HCT116 (cell line): ENCODE measurements around the gene MARVELD1. TPM values are rescaled to one million over a fixed set of nuclear protein-coding genes. Genes with fewer than 3 reads are reported as not detected.

Experiments used
- ATAC-seq: fragments of 200-7000 bp; cut with Tn5 transposase; 2 replicates; pipeline ENCODE4 v1.9.1; 2020; ENCODE audit warnings: mild to moderate bottlenecking, moderate library complexity
- BruUV-seq: library from RNA; stranded (reverse); fragments of 400-500 nt; replicated peaks from 2 replicates; lab custom pipeline; 2021; lab: Mats Ljungman, UMichigan
- CTCF ChIA-PET: fragments of 300-600 bp; sonication (Branson Sonifier 250); formaldehyde crosslinking; loops from one replicate; lab custom pipeline; 2021; ENCODE audit warnings: antibody characterized with exemption; lab: Charles Lee
- POLR2A ChIA-PET: fragments of 300-600, 350-600 bp; sonication (Branson Sonifier 250); formaldehyde crosslinking; loops from one replicate; lab custom pipeline; 2021; ENCODE audit warnings: antibody characterized with exemption; lab: Charles Lee
- RAD21 ChIA-PET, 2 experiments: fragments of 300-600 bp; sonication (Branson Sonifier 250); formaldehyde crosslinking; loops; one replicate each; lab custom pipeline; 2023; ENCODE audit warnings: low total read pairs in 2 of 2; ENCODE audit not compliant: uncharacterized antibody in 2 of 2, unreplicated experiment in 2 of 2, low non-redundant PET in 1 of 2; lab: Charles Lee
- DNase-seq: peaks from one replicate; pipeline ENCODE4 v3.0.0-alpha.2; 2010; ENCODE audit warnings: low read depth, low spot score
- H2AFZ ChIP-seq: fragments of 200-600 bp; shearing (Covaris generic), sonication (generic); 2 replicates; pipeline ENCODE4 v1.6.1; 2017; ENCODE audit warnings: low read depth, mixed run types, mixed read lengths, antibody characterized with exemption, low read length; ENCODE audit not compliant: poor library complexity, severe bottlenecking
- H3K27ac ChIP-seq: 2 replicates; pipeline ENCODE4 v1.5.1; 2012; ENCODE audit warnings: low read depth, low read length
- H3K27me3 ChIP-seq: fragments of 200-600 bp; sonication (generic); 2 replicates; pipeline ENCODE4 v1.6.1; 2016; ENCODE audit warnings: mixed run types, low read length, mixed read lengths; ENCODE audit not compliant: insufficient read depth
- H3K36me3 ChIP-seq, 2 experiments: fragments of 200-500 bp in 1 of 2; fragments of 200-600 bp in 1 of 2; sonication (Bioruptor generic) in 1 of 2; sonication (generic) in 1 of 2; 2 replicates each; pipeline versions ENCODE4 v1.5.1 to v1.6.1; 2014 to 2016; ENCODE audit warnings: low read length in 2 of 2, inconsistent platforms in 1 of 2, mixed read lengths in 1 of 2, mixed run types in 1 of 2; ENCODE audit not compliant: insufficient read depth in 2 of 2, control insufficient read depth in 1 of 2
- H3K4me1 ChIP-seq, 2 experiments: fragments of 200-600 bp in 1 of 2; sonication (generic) in 1 of 2; 2 replicates each; pipeline versions ENCODE4 v1.5.1 to v1.6.1; 2012 to 2017; ENCODE audit warnings: low read length in 2 of 2, inconsistent platforms in 1 of 2, mild to moderate bottlenecking in 1 of 2, mixed read lengths in 1 of 2, mixed run types in 1 of 2, moderate library complexity in 1 of 2; ENCODE audit not compliant: insufficient read depth in 2 of 2, control insufficient read depth in 1 of 2
- H3K4me2 ChIP-seq: fragments of 200-600 bp; sonication (generic); 2 replicates; pipeline ENCODE4 v1.6.1; 2017; ENCODE audit warnings: mixed run types, low read length, mixed read lengths
- H3K4me3 ChIP-seq, 2 experiments: fragments of 200-600 bp in 1 of 2; sonication (generic) in 1 of 2; replicated peaks in 1 of 2; 2 replicates each; pipeline ENCODE4 v1.5.1; 2011 to 2016; ENCODE audit warnings: low read length in 2 of 2, control low read depth in 1 of 2, low read depth in 1 of 2, mild to moderate bottlenecking in 1 of 2, mixed read lengths in 1 of 2, mixed run types in 1 of 2
- H3K79me2 ChIP-seq: fragments of 200-600 bp; sonication (generic); 2 replicates; pipeline ENCODE4 v1.6.1; 2017; ENCODE audit warnings: mild to moderate bottlenecking, mixed run types, low read length, moderate library complexity, mixed read lengths; ENCODE audit not compliant: insufficient read depth
- H3K9ac ChIP-seq: fragments of 200-600 bp; sonication (generic); 2 replicates; pipeline ENCODE4 v1.6.1; 2016; ENCODE audit warnings: low read length, mixed read lengths
- H3K9me2 ChIP-seq: fragments of 200-600 bp; sonication (generic), shearing (Covaris generic); 2 replicates; pipeline ENCODE4 v1.6.1; 2017; ENCODE audit warnings: mixed run types, mild to moderate bottlenecking, moderate library complexity; ENCODE audit not compliant: insufficient read depth
- H3K9me3 ChIP-seq, 2 experiments: fragments of 200-500 bp in 1 of 2; fragments of 200-600 bp in 1 of 2; sonication (Bioruptor generic) in 1 of 2; sonication (generic) in 1 of 2; 2 replicates each; pipeline ENCODE4 v1.6.1; 2014 to 2017; ENCODE audit warnings: low read length in 2 of 2, mixed read lengths in 2 of 2, inconsistent platforms in 1 of 2, low read depth in 1 of 2, mild to moderate bottlenecking in 1 of 2, mixed run types in 1 of 2, moderate library complexity in 1 of 2; ENCODE audit not compliant: control insufficient read depth in 1 of 2, insufficient read depth in 1 of 2
- H4K20me1 ChIP-seq: fragments of 200-600 bp; sonication (generic), shearing (Covaris generic); 2 replicates; pipeline ENCODE4 v1.6.1; 2017; ENCODE audit warnings: mixed run types, mild to moderate bottlenecking, moderate library complexity; ENCODE audit not compliant: insufficient read depth
- ATF3 ChIP-seq: IDR thresholded peaks from 2 replicates; pipeline ENCODE4 v1.6.1; 2012
- CEBPB ChIP-seq: IDR thresholded peaks from 2 replicates; pipeline ENCODE4 v1.6.1; 2012; ENCODE audit warnings: low read depth
- CTCF ChIP-seq, 3 experiments: fragments of 200-600 bp in 1 of 3; sonication (generic) in 1 of 3; IDR thresholded peaks in 2 of 3; conservative IDR thresholded peaks in 1 of 3; 2 replicates each; pipeline ENCODE4 v1.5.1; 2012 to 2017; ENCODE audit warnings: low read depth in 2 of 3, low read length in 2 of 3, antibody characterized with exemption in 1 of 3, borderline replicate concordance in 1 of 3, control low read depth in 1 of 3, mild to moderate bottlenecking in 1 of 3, mixed read lengths in 1 of 3, mixed run types in 1 of 3, moderate library complexity in 1 of 3; ENCODE audit not compliant: insufficient read depth in 1 of 3
- REST ChIP-seq: IDR thresholded peaks from 2 replicates; pipeline ENCODE4 v1.6.1; 2012; ENCODE audit warnings: low read depth
- YY1 ChIP-seq: IDR thresholded peaks from 2 replicates; pipeline ENCODE4 v1.6.1; 2011; ENCODE audit warnings: low read length, low read depth, moderate library complexity, mild to moderate bottlenecking; ENCODE audit not compliant: insufficient replicate concordance; ENCODE audit errors: extremely low read depth
- ZFX ChIP-seq: fragments of 450-650 bp; IDR thresholded peaks from 2 replicates; pipeline ENCODE4 v1.6.1; 2017
- intact Hi-C: fragments of 100-400 bp; cut with micrococcal nuclease; formaldehyde crosslinking; loops from 2 replicates; pipeline ENCODE4 v1.10.0; 2022
- total RNA-seq: library from RNA; stranded (reverse); gene quantifications from one replicate; pipeline ENCODE4 v1.2.1, GENCODE V29; 2021; ENCODE audit not compliant: unreplicated experiment

MARVELD1 gene
- total RNA-seq, 1 experiment from 2014 or later: 36.1 TPM

GRCh38 chr10:97685395-97685958, 28.1 kb upstream of the MARVELD1 start:
- ATAC-seq: peak; percentile 23
- ChIA-PET RAD21 (no interaction called here), POLR2A (interaction anchor here (1.4 kb wide), 1 partner anchor 51 kb away, joined by 3 read pairs; the partner anchor contains the start of gene ZFYVE27), CTCF (interaction anchor here (2.2 to 3.1 kb wide), 3 partner anchors 9 to 16 kb away, joined by 7 to 27 read pairs (median 25); no protein-coding TSS in a partner anchor)
- Histone ChIP-seq H3K4me3 (peak overlapping the region; percentile 73 to 90; a peak in 2 of 4 replicates), H3K9me2 (no peaks in the 10 kb centered on the region), H3K27me3 (no peaks in the 10 kb centered on the region), H3K4me1 (peaks cover 47 to 66% of the 10 kb centered on the region in 2 experiments), H3K4me2 (peak overlapping the region; percentile 97), H4K20me1 (no peaks in the 10 kb centered on the region), H3K9me3 (no peaks in the 10 kb centered on the region), H3K27ac (peak overlapping the region; percentile 13; the same call in 1 of the 2 replicates), H3K79me2 (peaks cover 48% of the 10 kb centered on the region), H3K9ac (peak overlapping the region; percentile 93), H3K36me3 (no peaks in the 10 kb centered on the region), H2AFZ (no peak overlapping the region)
- no peak for TF ChIP-seq ATF3
- TF ChIP-seq REST: no peak
- TF ChIP-seq YY1: no peak
- TF ChIP-seq CTCF (IDR thresholded peaks at IDR 0.05 in 2 of 3, conservative IDR thresholded peaks at IDR 0.05 in 1 of 3; ENCODE audit: borderline replicate concordance in 1 of 3, insufficient read depth in 1 of 3, low read depth in 2 of 3, low read length in 2 of 3): peak in 2 of 3 experiments; percentile 55 to 56; a peak in 4 of 6 replicates
- no peak for TF ChIP-seq CEBPB
- 0 out of 2 replicates have a peak, but pooled peaks have one; percentile 10 for TF ChIP-seq ZFX
- DNase-seq: peak; percentile 31
- no TSS peak for BruUV-seq
- intact Hi-C loops: no loop called here
